Activated CD4-positive, alpha-beta memory T cell treated with anti-CD3 and anti-CD28 coated beads for 36 hours (primary cell): ENCODE measurements around the gene ZCWPW2. TPM values are rescaled to one million over a fixed set of nuclear protein-coding genes. Genes with fewer than 3 reads are reported as not detected.

Experiments
- CTCF ChIA-PET: fragments of 350-600 bp; sonication (Branson Sonifier 250); formaldehyde crosslinking; loops from one replicate; lab custom pipeline; 2021; ENCODE audit warnings: antibody characterized with exemption, inconsistent platforms; lab: Charles Lee
- POLR2A ChIA-PET: fragments of 350-600 bp; sonication (Branson Sonifier 250); formaldehyde crosslinking; loops from one replicate; lab custom pipeline; 2021; ENCODE audit warnings: antibody characterized with exemption; lab: Charles Lee
- DNase-seq: peaks from one replicate; pipeline ENCODE4 v3.0.0-alpha.2; 2020
- H3K27ac Mint-ChIP-seq: one replicate; pipeline ENCODE4 v1.8.0; 2021; ENCODE audit warnings: mixed read lengths
- H3K27me3 Mint-ChIP-seq: one replicate; pipeline ENCODE4 v1.8.0; 2021; ENCODE audit warnings: mixed read lengths
- H3K36me3 Mint-ChIP-seq: one replicate; pipeline ENCODE4 v1.8.0; 2021; ENCODE audit warnings: mixed read lengths
- H3K4me1 Mint-ChIP-seq: one replicate; pipeline ENCODE4 v1.8.0; 2021; ENCODE audit warnings: low read depth, mixed read lengths
- H3K4me3 Mint-ChIP-seq: one replicate; pipeline ENCODE4 v1.8.0; 2021; ENCODE audit warnings: mild to moderate bottlenecking, mixed read lengths
- H3K9me3 Mint-ChIP-seq: one replicate; pipeline ENCODE4 v1.8.0; 2021; ENCODE audit warnings: mixed read lengths
- intact Hi-C: fragments of 100-400 bp; cut with micrococcal nuclease; formaldehyde crosslinking; loops from one replicate; pipeline ENCODE4 v1.15.1; 2023
- total RNA-seq, 2 experiments: library from RNA; stranded (reverse); gene quantifications; one replicate each; pipeline ENCODE4 v1.2.3, GENCODE V29; 2021

Gene ZCWPW2
- total RNA-seq, 2 experiments from 2014 or later: 0.39 to 0.43 TPM

GRCh38 chr3:28386049-28386448, 37.5 kb downstream of the ZCWPW2 start:
- Mint-ChIP-seq H3K27ac (no peak overlapping the region), H3K4me1 (no peaks in the 10 kb centered on the region), H3K27me3 (no peaks in the 10 kb centered on the region), H3K4me3 (no peak overlapping the region), H3K9me3 (peaks cover 10% of the 10 kb centered on the region), H3K36me3 (peaks cover 2% of the 10 kb centered on the region)
- intact Hi-C loops: no loop called here
- no peak for DNase-seq
- CTCF ChIA-PET: no interaction called here
- POLR2A ChIA-PET: no interaction called here

- Mint-ChIP-seq H3K9me3 (peaks cover 35% of the 10 kb centered on the region), H3K27me3 (no peaks in the 10 kb centered on the region), H3K4me1 (no peaks in the 10 kb centered on the region), H3K36me3 (peaks cover 2% of the 10 kb centered on the region), H3K4me3 (no peak overlapping the region), H3K27ac (no peak overlapping the region)
- POLR2A ChIA-PET: no interaction called here
- no peak for DNase-seq
- CTCF ChIA-PET: no interaction called here
- intact Hi-C loops: no loop called here
These were observed 40.5 kb downstream of the ZCWPW2 start for GRCh38 chr3:28388978-28389377.

DNA sequence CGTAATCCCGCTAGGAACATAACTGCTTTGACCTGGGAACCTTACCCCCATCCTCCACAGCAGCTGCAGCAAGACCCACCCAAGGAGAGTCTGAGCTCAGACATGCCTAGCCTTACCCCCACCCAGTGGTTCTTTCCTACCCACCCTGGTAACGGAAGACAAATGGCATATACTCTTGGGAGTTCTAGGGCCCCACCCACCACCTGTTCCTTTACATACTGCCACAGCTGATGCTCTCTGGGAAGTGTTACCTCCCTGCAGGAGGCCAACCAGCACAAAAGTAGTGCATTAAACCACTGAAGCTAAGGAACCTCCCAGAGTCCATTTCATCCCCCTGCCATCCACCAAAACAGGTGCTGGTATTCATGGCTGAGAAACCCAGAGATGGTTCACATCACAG, 50.7 kb downstream of the ZCWPW2 start:
- Mint-ChIP-seq H3K9me3 (peaks cover 69% of the 10 kb centered on the region), H3K27ac (no peak overlapping the region), H3K4me3 (no peak overlapping the region), H3K36me3 (peaks cover 6% of the 10 kb centered on the region), H3K4me1 (no peaks in the 10 kb centered on the region), H3K27me3 (no peaks in the 10 kb centered on the region)
- ChIA-PET POLR2A (no interaction called here), CTCF (no interaction called here)
- intact Hi-C loops: no loop called here
- DNase-seq: no peak

DNA sequence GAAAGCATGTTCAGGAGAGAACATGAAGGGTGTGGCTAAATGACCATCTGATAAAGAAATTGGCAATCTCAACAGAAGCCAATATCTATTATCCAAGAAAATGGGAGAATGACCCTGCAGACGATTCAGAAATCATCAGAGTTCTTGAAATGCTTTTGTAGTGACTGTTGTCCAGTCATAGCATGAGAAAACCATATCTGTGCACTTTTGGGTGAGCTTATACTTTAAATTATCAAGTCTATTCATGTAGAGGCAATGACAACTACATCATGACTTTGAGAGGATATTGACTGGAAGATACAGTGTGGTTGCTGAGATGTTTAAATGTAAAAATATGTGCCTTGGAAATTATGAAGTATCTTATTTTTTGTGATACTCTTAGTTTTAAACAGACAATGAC, 57.7 kb downstream of the ZCWPW2 start:
- ChIA-PET CTCF (no interaction called here), POLR2A (no interaction called here)
- Mint-ChIP-seq H3K36me3 (peaks cover 3% of the 10 kb centered on the region), H3K9me3 (peaks cover 52% of the 10 kb centered on the region), H3K27ac (no peak overlapping the region), H3K27me3 (no peaks in the 10 kb centered on the region), H3K4me1 (no peaks in the 10 kb centered on the region), H3K4me3 (no peak overlapping the region)
- intact Hi-C loops: no loop called here
- no peak for DNase-seq

GRCh38 chr3:28449398-28449797, 100.9 kb downstream of the ZCWPW2 start:
- Mint-ChIP-seq H3K27ac (no peak overlapping the region), H3K36me3 (no peaks in the 10 kb centered on the region), H3K4me1 (no peaks in the 10 kb centered on the region), H3K9me3 (peaks cover 15% of the 10 kb centered on the region), H3K27me3 (no peaks in the 10 kb centered on the region), H3K4me3 (no peak overlapping the region)
- POLR2A ChIA-PET: no interaction called here
- CTCF ChIA-PET: no interaction called here
- intact Hi-C loops: no loop called here
- no peak for DNase-seq

DNA sequence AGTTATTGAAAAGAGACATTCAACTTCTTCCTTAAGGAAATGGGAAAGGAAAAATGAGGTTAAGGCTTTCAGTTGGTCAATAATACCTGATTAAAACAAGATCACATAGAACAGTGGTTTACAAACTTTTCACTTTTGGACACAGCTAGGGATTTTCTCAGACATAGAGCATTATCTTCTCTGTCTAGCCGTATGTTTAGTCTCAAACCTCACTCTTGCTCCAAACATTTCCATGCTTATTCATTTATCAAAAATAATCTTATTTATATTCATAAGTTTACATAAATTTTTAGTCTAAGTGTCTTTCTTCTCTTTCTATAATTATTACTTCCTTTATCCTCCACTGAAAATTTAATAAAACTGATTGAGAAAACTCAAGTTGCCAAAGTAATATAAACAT, 114.3 kb downstream of the ZCWPW2 start:
- Mint-ChIP-seq H3K27me3 (no peaks in the 10 kb centered on the region), H3K9me3 (peaks cover 9% of the 10 kb centered on the region), H3K4me1 (no peaks in the 10 kb centered on the region), H3K36me3 (no peaks in the 10 kb centered on the region), H3K4me3 (no peak overlapping the region), H3K27ac (no peak overlapping the region)
- DNase-seq: no peak
- CTCF ChIA-PET: no interaction called here
- POLR2A ChIA-PET: no interaction called here
- intact Hi-C loops: no loop called here

DNA sequence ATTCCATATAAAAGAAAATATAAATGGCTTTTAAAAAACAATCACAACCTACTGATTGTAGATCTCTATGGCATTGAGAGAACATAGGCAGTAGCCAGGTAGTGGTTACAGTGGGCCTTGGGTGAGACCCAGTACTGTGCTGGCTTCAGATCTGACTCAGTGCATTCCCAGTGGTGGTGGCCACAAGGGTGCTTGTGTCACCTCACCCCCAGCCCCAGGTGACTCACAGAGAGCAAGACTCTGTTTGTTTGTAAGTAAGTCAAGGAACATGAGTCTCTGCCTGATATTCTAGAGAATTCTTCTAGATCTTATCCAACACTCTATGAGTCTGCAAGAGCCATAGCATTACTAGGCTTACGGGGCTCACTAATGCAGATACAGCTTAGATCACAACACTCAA, 118.9 kb downstream of the ZCWPW2 start:
- POLR2A ChIA-PET: no interaction called here
- no peaks in the 10 kb centered on the region for H3K4me1 Mint-ChIP-seq

GRCh38 chr3:28476194-28476593, 127.7 kb downstream of the ZCWPW2 start:
- Mint-ChIP-seq H3K9me3 (peaks cover 14% of the 10 kb centered on the region), H3K36me3 (no peaks in the 10 kb centered on the region), H3K27ac (no peak overlapping the region), H3K4me1 (no peaks in the 10 kb centered on the region), H3K27me3 (no peaks in the 10 kb centered on the region), H3K4me3 (no peak overlapping the region)
- intact Hi-C loops: no loop called here
- DNase-seq: no peak
- ChIA-PET POLR2A (no interaction called here), CTCF (interaction anchor here (0.7 to 1.4 kb wide), 4 partner anchors 12 to 191 kb away, joined by 3 to 5 read pairs (median 4); no protein-coding TSS in a partner anchor)

More for the DNA sequence above, 118.9 kb downstream of the ZCWPW2 start:
- peak; percentile 10 for DNase-seq
- Mint-ChIP-seq H3K27ac (no peak overlapping the region), H3K36me3 (no peaks in the 10 kb centered on the region), H3K4me3 (no peak overlapping the region), H3K9me3 (peaks cover 22% of the 10 kb centered on the region), H3K27me3 (no peaks in the 10 kb centered on the region)
- CTCF ChIA-PET: no interaction called here
- intact Hi-C loops: no loop called here

DNA sequence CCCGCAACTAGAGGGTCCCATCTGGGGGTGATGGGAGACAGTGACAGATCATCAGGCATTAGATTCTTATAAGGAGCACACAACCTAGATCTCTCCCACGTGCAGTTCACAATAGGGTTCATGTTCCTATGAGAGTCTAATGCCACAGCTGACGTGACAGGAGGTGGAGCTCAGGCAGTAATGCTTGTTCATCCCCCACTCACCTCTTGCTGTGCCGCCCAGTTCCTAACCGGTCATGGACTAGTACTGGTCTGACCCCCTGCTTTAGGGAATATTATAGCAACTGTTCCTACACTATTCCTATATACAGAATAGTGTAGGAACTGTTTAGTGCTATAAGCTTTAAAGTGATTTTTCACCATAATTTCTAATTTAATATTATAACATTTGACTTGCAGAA, 128.2 kb downstream of the ZCWPW2 start:
- H3K4me1 Mint-ChIP-seq: no peaks in the 10 kb centered on the region
- DNase-seq: no peak
- H3K36me3 Mint-ChIP-seq: no peaks in the 10 kb centered on the region
- no peaks in the 10 kb centered on the region for H3K27me3 Mint-ChIP-seq
- CTCF ChIA-PET: interaction anchor here (0.7 to 1.4 kb wide), 5 partner anchors 12 to 1722 kb away, joined by 3 to 5 read pairs (median 4); no protein-coding TSS in a partner anchor
- H3K27ac Mint-ChIP-seq: no peak overlapping the region
- peaks cover 10% of the 10 kb centered on the region for H3K9me3 Mint-ChIP-seq
- intact Hi-C loops: no loop called here
- H3K4me3 Mint-ChIP-seq: no peak overlapping the region
- POLR2A ChIA-PET: no interaction called here

DNA sequence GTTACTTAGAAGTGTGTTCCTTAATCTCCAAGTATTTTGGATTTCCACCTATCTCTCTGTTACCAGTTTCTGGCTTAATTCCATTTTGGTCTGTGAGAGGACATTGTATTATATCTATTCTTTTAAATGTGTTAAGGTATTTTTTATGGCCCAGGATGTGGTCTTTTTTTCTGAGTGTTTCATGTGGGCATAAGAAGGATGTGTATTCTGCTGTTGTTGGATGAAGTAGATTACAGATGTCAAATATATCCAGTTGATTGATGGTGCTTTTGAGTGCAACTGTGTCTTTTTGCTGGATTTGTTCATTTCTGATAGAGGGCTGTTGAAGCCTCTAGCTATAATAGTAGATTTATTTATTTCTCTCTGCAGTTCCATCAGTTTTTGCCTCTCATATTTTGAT, 136.6 kb downstream of the ZCWPW2 start:
- no peaks in the 10 kb centered on the region for H3K27me3 Mint-ChIP-seq

DNA sequence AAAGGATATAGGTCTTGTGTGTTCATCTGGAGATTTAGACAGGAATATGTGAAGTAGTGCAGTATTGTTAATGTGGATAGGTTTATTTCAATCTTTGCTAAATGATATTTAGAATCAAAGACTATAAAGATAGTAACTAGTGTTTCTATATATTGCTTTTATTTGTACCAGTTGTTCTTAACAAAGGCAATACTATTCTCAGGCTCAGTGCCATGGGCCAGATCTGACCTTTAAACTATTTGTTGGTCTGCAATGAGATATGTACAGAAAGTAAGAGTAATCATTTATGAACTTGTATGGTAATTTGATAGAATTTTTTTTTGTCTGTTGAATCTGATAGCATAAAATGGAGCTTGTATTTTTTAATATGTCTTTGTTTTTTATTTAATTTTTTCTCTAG, 146.8 kb downstream of the ZCWPW2 start:
- peaks cover 3% of the 10 kb centered on the region for H3K9me3 Mint-ChIP-seq
- no peak for DNase-seq
- no peak overlapping the region for H3K27ac Mint-ChIP-seq
- H3K27me3 Mint-ChIP-seq: no peaks in the 10 kb centered on the region
- no peak overlapping the region for H3K4me3 Mint-ChIP-seq
- H3K36me3 Mint-ChIP-seq: no peaks in the 10 kb centered on the region
- no peaks in the 10 kb centered on the region for H3K4me1 Mint-ChIP-seq
- CTCF ChIA-PET: no interaction called here
- intact Hi-C loops: no loop called here
- POLR2A ChIA-PET: no interaction called here

More for the DNA sequence above, 136.6 kb downstream of the ZCWPW2 start:
- Mint-ChIP-seq H3K4me1 (no peaks in the 10 kb centered on the region), H3K9me3 (peaks cover 15% of the 10 kb centered on the region), H3K4me3 (no peak overlapping the region), H3K36me3 (peaks cover 4% of the 10 kb centered on the region), H3K27ac (no peak overlapping the region)
- intact Hi-C loops: no loop called here
- POLR2A ChIA-PET: no interaction called here
- CTCF ChIA-PET: no interaction called here
- DNase-seq: no peak

GRCh38 chr3:28502397-28502937, 153.9 kb downstream of the ZCWPW2 start:
- H3K27me3 Mint-ChIP-seq: no peaks in the 10 kb centered on the region
- H3K9me3 Mint-ChIP-seq: no peaks in the 10 kb centered on the region
- H3K4me3 Mint-ChIP-seq: no peak overlapping the region
- intact Hi-C loops: no loop called here
- no peak overlapping the region for H3K27ac Mint-ChIP-seq
- ChIA-PET CTCF (no interaction called here), POLR2A (no interaction called here)
- H3K36me3 Mint-ChIP-seq: no peaks in the 10 kb centered on the region
- no peaks in the 10 kb centered on the region for H3K4me1 Mint-ChIP-seq
- DNase-seq: no peak

DNA sequence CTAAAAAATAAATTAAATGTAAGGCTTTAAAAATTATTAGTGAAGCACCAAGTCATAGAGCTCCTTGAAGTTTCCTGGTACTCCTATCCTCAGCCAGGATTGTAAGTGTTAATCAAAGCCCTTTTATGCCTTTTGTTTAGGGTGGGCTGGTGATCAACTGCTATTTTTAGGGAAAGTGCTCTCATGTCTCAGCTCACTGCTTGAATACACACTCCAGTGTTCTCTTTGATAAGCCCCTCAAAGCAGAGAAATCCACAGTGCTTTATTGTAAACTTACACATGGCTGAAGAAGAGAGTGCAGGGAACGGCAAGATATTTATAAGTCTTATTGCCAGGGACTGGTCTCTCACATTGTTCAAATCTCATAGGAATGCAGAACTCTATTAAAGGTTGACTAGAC, 156.5 kb downstream of the ZCWPW2 start:
- Mint-ChIP-seq H3K27me3 (no peaks in the 10 kb centered on the region), H3K27ac (no peak overlapping the region), H3K9me3 (no peaks in the 10 kb centered on the region), H3K4me1 (no peaks in the 10 kb centered on the region), H3K36me3 (no peaks in the 10 kb centered on the region), H3K4me3 (no peak overlapping the region)
- ChIA-PET CTCF (no interaction called here), POLR2A (no interaction called here)
- no peak for DNase-seq
- intact Hi-C loops: no loop called here
